IMR-90 (cell line): Measurements from ENCODE around the gene TDRKH. TPM values are rescaled to one million over a fixed set of nuclear protein-coding genes. Genes with fewer than 3 reads are reported as not detected.
A peak's percentile ranks its signal among the peaks of the same experiment; 100 is the strongest.

Experiments
- ATAC-seq: fragments of 200-7000 bp; cut with Tn5 transposase; 2 replicates; pipeline ENCODE4 v1.9.1; 2020; ENCODE audit warnings: low read depth, mild to moderate bottlenecking, moderate library complexity
- BruUV-seq: library from RNA; stranded (reverse); fragments of 400-500 nt; replicated peaks from 2 replicates; lab custom pipeline; 2021; lab: Mats Ljungman, UMichigan
- CTCF ChIA-PET: fragments of 300-600 bp; formaldehyde crosslinking; extraction: SDS; loops from one replicate; lab custom pipeline; 2021; ENCODE audit warnings: antibody characterized with exemption; lab: Yijun Ruan, JAX
- POLR2A ChIA-PET: fragments of 300-600 bp; sonication (Branson Sonifier 250); formaldehyde crosslinking; loops from one replicate; lab custom pipeline; 2022; ENCODE audit warnings: antibody characterized with exemption; ENCODE audit not compliant: unreplicated experiment; lab: Charles Lee
- DNase-seq: peaks from one replicate; pipeline ENCODE4 v3.0.0; 2013
- H2AFZ ChIP-seq: replicated peaks from 2 replicates; pipeline ENCODE3; 2013; ENCODE audit warnings: low read length, mild to moderate bottlenecking; ENCODE audit not compliant: poor library complexity
- H2AK5ac ChIP-seq: 2 replicates; pipeline ENCODE4 v1.6.1; 2013; ENCODE audit warnings: low read depth, low read length, inconsistent platforms
- H2AK9ac ChIP-seq: replicated peaks from 2 replicates; pipeline ENCODE3; 2013; ENCODE audit warnings: mild to moderate bottlenecking, low read depth, low read length, moderate library complexity; ENCODE audit not compliant: poor library complexity
- H2BK120ac ChIP-seq: 2 replicates; pipeline ENCODE4 v1.6.1; 2013; ENCODE audit warnings: low read depth, low read length, inconsistent platforms
- H2BK15ac ChIP-seq: 3 replicates; pipeline ENCODE4 v1.6.1; 2013; ENCODE audit warnings: low read depth, low read length, inconsistent platforms
- H2BK20ac ChIP-seq: 2 replicates; pipeline ENCODE4 v1.6.1; 2013; ENCODE audit warnings: low read depth, mild to moderate bottlenecking, inconsistent platforms, low read length, moderate library complexity
- H2BK5ac ChIP-seq: 2 replicates; pipeline ENCODE4 v1.6.1; 2013; ENCODE audit warnings: mild to moderate bottlenecking, low read depth, low read length, inconsistent platforms; ENCODE audit not compliant: poor library complexity, severe bottlenecking
- H3K14ac ChIP-seq: replicated peaks from 2 replicates; pipeline ENCODE4 v1.6.1; 2013; ENCODE audit warnings: low read depth, low read length, inconsistent platforms
- H3K18ac ChIP-seq: 2 replicates; pipeline ENCODE4 v1.6.1; 2013; ENCODE audit warnings: low read depth, low read length, control low read depth
- H3K23ac ChIP-seq: 2 replicates; pipeline ENCODE4 v1.6.1; 2013; ENCODE audit warnings: low read depth, low read length, inconsistent platforms
- H3K27ac ChIP-seq: 2 replicates; pipeline ENCODE4 v1.5.1; 2013; ENCODE audit warnings: mild to moderate bottlenecking, control low read depth, low read length; ENCODE audit not compliant: insufficient read depth
- H3K27me3 ChIP-seq: 2 replicates; pipeline ENCODE4 v1.6.1; 2013; ENCODE audit warnings: low read length; ENCODE audit not compliant: control insufficient read depth, insufficient read depth
- H3K36me3 ChIP-seq: 2 replicates; pipeline ENCODE4 v1.6.1; 2013; ENCODE audit warnings: low read length, mixed read lengths; ENCODE audit not compliant: control insufficient read depth, insufficient read depth
- H3K4ac ChIP-seq: 2 replicates; pipeline ENCODE4 v1.6.1; 2013; ENCODE audit warnings: low read depth, low read length, inconsistent platforms
- H3K4me1 ChIP-seq: 2 replicates; pipeline ENCODE4 v1.6.1; 2013; ENCODE audit warnings: low read length, mixed read lengths; ENCODE audit not compliant: control insufficient read depth, insufficient read depth
- H3K4me2 ChIP-seq: 2 replicates; pipeline ENCODE4 v1.6.1; 2013; ENCODE audit warnings: low read depth, mild to moderate bottlenecking, control low read depth, low read length, moderate library complexity
- H3K4me3 ChIP-seq: 2 replicates; pipeline ENCODE4 v1.5.1; 2013; ENCODE audit warnings: low read depth, mild to moderate bottlenecking, control low read depth, low read length, moderate library complexity; ENCODE audit not compliant: insufficient read depth
- H3K56ac ChIP-seq: 2 replicates; pipeline ENCODE4 v1.6.1; 2013; ENCODE audit warnings: low read length, inconsistent platforms; ENCODE audit not compliant: insufficient read depth; ENCODE audit errors: extremely low read depth
- H3K79me1 ChIP-seq, 2 experiments: 2 replicates each; pipeline ENCODE4 v1.6.1; 2013; ENCODE audit warnings: low read length in 2 of 2, inconsistent platforms in 1 of 2, low read depth in 1 of 2
- H3K9ac ChIP-seq: 2 replicates; pipeline ENCODE4 v1.6.1; 2013; ENCODE audit warnings: low read depth, low read length, control low read depth
- H3K9me1 ChIP-seq: 2 replicates; pipeline ENCODE4 v1.6.1; 2013; ENCODE audit warnings: low read length, inconsistent platforms; ENCODE audit not compliant: insufficient read depth
- H3K9me3 ChIP-seq: 2 replicates; pipeline ENCODE4 v1.6.1; 2013; ENCODE audit warnings: low read length; ENCODE audit not compliant: control insufficient read depth, insufficient read depth
- H4K20me1 ChIP-seq: 2 replicates; pipeline ENCODE4 v1.6.1; 2013; ENCODE audit warnings: low read length, inconsistent platforms; ENCODE audit not compliant: insufficient read depth
- H4K5ac ChIP-seq: 2 replicates; pipeline ENCODE4 v1.6.1; 2013; ENCODE audit warnings: mild to moderate bottlenecking, low read depth, low read length, control low read depth
- H4K8ac ChIP-seq, 2 experiments: 2 replicates each; pipeline ENCODE4 v1.6.1; 2013; ENCODE audit warnings: low read depth in 2 of 2, low read length in 2 of 2, control low read depth in 1 of 2, inconsistent platforms in 1 of 2
- H4K91ac ChIP-seq: 2 replicates; pipeline ENCODE4 v1.6.1; 2013; ENCODE audit warnings: low read depth, low read length, inconsistent platforms; ENCODE audit not compliant: insufficient read depth
- CEBPB ChIP-seq: IDR thresholded peaks from 2 replicates; pipeline ENCODE4 v1.6.1; 2012; ENCODE audit warnings: low read depth, low read length, improper control_type of control experiment
- MAFK ChIP-seq: IDR thresholded peaks from 2 replicates; pipeline ENCODE4 v1.6.1; 2012; ENCODE audit warnings: low read depth, low read length, improper control_type of control experiment
- WGBS, 2 experiments: methylation state at CpG; one replicate each; pipeline versions ENCODE4 v1.1.5 to v1.1.7; 2013; ENCODE audit warnings: missing lambda C conversion rate in 2 of 2; ENCODE audit not compliant: insufficient read length in 1 of 2; ENCODE audit errors: extremely low coverage in 2 of 2; 5-methylcytosine and 5-hydroxymethylcytosine counted together
- dilution Hi-C: fragments of 300-500 bp; cut with HindIII; formaldehyde crosslinking; loops from one replicate; pipeline ENCODE4 v1.14.3; 2018; ENCODE audit warnings: low sequenced_read_pairs; ENCODE audit not compliant: unreplicated experiment
- in situ Hi-C: fragments of 300-500 bp; cut with MboI; formaldehyde crosslinking; loops from 3 replicates; pipeline ENCODE4 v1.14.3; 2019; ENCODE audit warnings: low sequenced_read_pairs, inconsistent platforms, mixed read lengths
- intact Hi-C: fragments of 100-400 bp; cut with micrococcal nuclease; formaldehyde crosslinking; loops from 2 replicates; pipeline ENCODE4 v1.10.0; 2022
- polyA plus RNA-seq, 3 experiments: library from polyadenylated mRNA; depleted of rRNA; stranded (reverse); fragments of >200 nt; gene quantifications; 2 replicates each; pipeline ENCODE4 v1.2.3, GENCODE V29; 2012; ENCODE audit warnings: low replicate concordance in 1 of 3
- total RNA-seq: library from RNA; depleted of rRNA; stranded (reverse); fragments of >200 nt; gene quantifications from 2 replicates; pipeline ENCODE4 v1.2.3, GENCODE V29; 2012

TDRKH gene
- total and polyA plus RNA-seq, 2 of the 4 experiments (the other 2 are of a cell fraction): 1.2 to 2.2 TPM

DNA sequence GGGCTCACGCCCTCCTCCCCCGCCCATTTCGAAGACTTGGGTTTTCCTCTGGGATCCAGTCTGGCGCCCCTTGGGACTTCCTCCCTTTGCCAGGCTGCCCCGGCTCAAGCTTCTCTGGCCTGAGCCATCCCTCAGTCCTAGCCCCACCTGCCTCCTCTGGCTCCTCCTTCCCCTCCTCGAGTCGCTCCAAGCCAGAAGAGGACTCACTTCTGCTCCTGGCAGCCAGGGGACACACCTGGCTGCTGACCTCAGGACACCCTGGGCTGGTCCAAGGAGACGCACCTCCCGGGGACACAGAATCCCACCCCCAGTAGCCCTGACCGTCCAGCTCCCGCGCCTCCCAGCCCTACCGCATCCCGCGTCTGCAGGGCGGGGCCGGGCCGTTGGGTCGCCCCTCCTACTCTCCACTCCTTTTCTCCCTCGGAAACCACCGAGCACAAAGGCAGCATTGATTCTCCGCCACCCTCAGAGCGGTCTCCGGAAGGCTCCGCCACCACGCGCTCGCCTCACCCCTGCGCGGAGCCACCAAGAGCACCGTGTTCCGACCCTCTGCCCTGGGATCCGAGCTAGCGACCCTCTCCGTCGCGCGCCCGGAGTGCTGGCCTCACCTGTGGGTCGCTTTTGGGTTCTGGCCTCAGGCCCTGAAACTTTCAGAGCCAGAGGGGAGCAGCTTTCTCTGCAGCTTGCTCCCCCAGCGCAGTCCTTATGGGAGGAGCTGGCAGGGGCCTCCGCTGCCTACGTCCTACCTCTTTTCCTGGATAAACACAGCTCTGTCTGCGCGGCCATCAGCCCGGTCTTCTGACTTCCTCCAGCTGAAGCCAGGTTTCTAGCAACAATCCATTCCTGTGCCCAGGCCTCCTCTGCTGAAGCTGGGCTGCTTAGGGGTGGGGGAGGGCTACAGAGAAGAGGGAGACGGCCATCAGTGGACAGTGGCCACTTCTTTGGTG is 49.4 kb upstream of the TDRKH start, which contains the start of gene C2CD4D:
Gene C2CD4D (minus strand): TSS at position 364 of the 947 bp plus-strand sequence. CDS start 831 bp downstream, outside the sequence.
- 12% methylated on average over 18 of the region's 47 CpGs; no CpG with 5 or more reads in 1 of the 2 experiments for WGBS, 2 experiments
- H3K9ac ChIP-seq: no peak within 1 kb of the TSS
- H3K27me3 ChIP-seq: peaks cover 55% of the 10 kb centered on the region

More for the DNA sequence above, 49.4 kb upstream of the TDRKH start, which contains the start of gene C2CD4D:
- no peaks in the 10 kb centered on the region; the same call in 1 of the 2 replicates for H3K4me1 ChIP-seq
- no peak within 1 kb of the TSS for H4K8ac ChIP-seq
- ATAC-seq: no peak
- no peak within 1 kb of the TSS for H4K91ac ChIP-seq
- BruUV-seq: no TSS peak
- CTCF ChIA-PET: no interaction called here
- H2BK120ac ChIP-seq: no peak within 1 kb of the TSS
- H3K4me2 ChIP-seq: peak within 1 kb of the TSS; percentile 10; the same call in 1 of the 2 replicates
- TF ChIP-seq CEBPB (no peak), MAFK (no peak)
- no peak within 1 kb of the TSS for H3K23ac ChIP-seq
- H4K5ac ChIP-seq: no peak within 1 kb of the TSS
- peak within 1 kb of the TSS; percentile 36; the same call in 1 of the 2 replicates for H3K4me3 ChIP-seq
- H3K18ac ChIP-seq: no peak within 1 kb of the TSS
- H2AK9ac ChIP-seq: peak within 1 kb of the TSS; percentile 25
- no peak within 1 kb of the TSS for H2BK15ac ChIP-seq
- no peak within 1 kb of the TSS for H3K56ac ChIP-seq
- POLR2A ChIA-PET: no interaction called here
- H3K9me3 ChIP-seq: no peaks in the 10 kb centered on the region
- H3K14ac ChIP-seq: no peak within 1 kb of the TSS
- intact Hi-C loops (loop anchor here (5.0 to 10.0 kb wide), 2 partner anchors 77 to 295 kb away; partner anchors contain the start of genes MRPL9 and TUFT1), dilution Hi-C loops (no loop called here), in situ Hi-C loops (no loop called here)
- H2AK5ac ChIP-seq: no peak within 1 kb of the TSS
- H2BK20ac ChIP-seq: no peak within 1 kb of the TSS
- no peaks in the 10 kb centered on the region for H4K20me1 ChIP-seq
- no peaks in the 10 kb centered on the region for H3K79me1 ChIP-seq
- no peak within 1 kb of the TSS for H3K4ac ChIP-seq
- peak within 1 kb of the TSS; percentile 86 for H2AFZ ChIP-seq
- DNase-seq: no peak
- no peak within 1 kb of the TSS for H3K27ac ChIP-seq
- H3K9me1 ChIP-seq: no peaks in the 10 kb centered on the region
- H2BK5ac ChIP-seq: no peak within 1 kb of the TSS
- H3K36me3 ChIP-seq: no peaks in the 10 kb centered on the region
